ENCODE measurements around the gene BIN1. TPM values are rescaled to one million over a fixed set of nuclear protein-coding genes. Genes with fewer than 3 reads are reported as not detected.

BIN1 gene
- total and polyA plus RNA-seq, 2 donors (not counting 1 experiment from before 2014, with no cell fraction given), result 90.6 to 92.3 TPM

- ChIA-PET POLR2A (no interaction called here), CTCF (no interaction called here)
- Mint-ChIP-seq H3K4me1 (peaks cover 12% of the 10 kb centered on the region), H3K4me3 (no peak overlapping the region), H3K27me3 (no peaks in the 10 kb centered on the region), H3K9me3 (ENCODE audit: insufficient read depth) (no peaks in the 10 kb centered on the region), H3K27ac (no peak overlapping the region)
- H3K27ac ChIP-seq (ENCODE audit: low read length in 2 of 2), result no peak overlapping the region
- H4K20me1 ChIP-seq (ENCODE audit: control insufficient read depth, insufficient read depth, low read length, poor library complexity, severe bottlenecking), result no peaks in the 10 kb centered on the region
- intact Hi-C loops (cut with micrococcal nuclease), result no loop called here
- H3K4me2 ChIP-seq (replicated peaks; ENCODE audit: low read depth, low read length, poor library complexity, severe bottlenecking), result no peak overlapping the region
- TF ChIP-seq CTCF (IDR thresholded peaks at IDR 0.05) (no peak), EZH2 (IDR thresholded peaks at IDR 0.05; ENCODE audit: borderline replicate concordance, insufficient read depth, low read depth, low read length, poor library complexity, severe bottlenecking) (no peak)
- peaks cover 8 to 12% of the 10 kb centered on the region in 2 donors for H3K4me1 ChIP-seq (ENCODE audit: control insufficient read depth in 2 of 2, insufficient read depth in 2 of 2, low read length in 2 of 2)
- H3K36me3 ChIP-seq (replicated peaks in 1 of 2; ENCODE audit: control extremely low read depth in 1 of 2, control insufficient read depth in 1 of 2, extremely low read depth in 1 of 2, insufficient read depth in 2 of 2, low read length in 1 of 2), result no peaks in the 10 kb centered on the region
- no peaks in the 10 kb centered on the region for H3K79me2 ChIP-seq (ENCODE audit: control insufficient read depth, insufficient read depth, low read length)
- no peak for ATAC-seq (ENCODE audit: low read depth)
- H3K9ac ChIP-seq (ENCODE audit: low read length), result no peak overlapping the region
- 87% methylated on average over 5 of the region's 10 CpGs for WGBS (ENCODE audit: insufficient coverage)
- no peaks in the 10 kb centered on the region for H3K9me3 ChIP-seq (ENCODE audit: control extremely low read depth in 1 of 3, control insufficient read depth in 2 of 3, insufficient read depth in 1 of 3, low read length in 2 of 3)
- no peaks in the 10 kb centered on the region for H3K27me3 ChIP-seq (replicated peaks in 1 of 4; ENCODE audit: control extremely low read depth in 1 of 4, control insufficient read depth in 3 of 4, insufficient read depth in 4 of 4, low read length in 3 of 4)
- H2AFZ ChIP-seq (ENCODE audit: insufficient read depth, low read depth, low read length, poor library complexity, severe bottlenecking), result no peak overlapping the region
- no peak overlapping the region for H3K4me3 ChIP-seq (ENCODE audit: control extremely low read depth in 1 of 5, extremely low read depth in 1 of 5, insufficient read depth in 1 of 5, low read depth in 2 of 5, low read length in 4 of 5)
- DNase-seq, result no peak
These were observed 15.5 kb upstream of the BIN1 start for GRCh38 chr2:127122361-127123027.

DNA sequence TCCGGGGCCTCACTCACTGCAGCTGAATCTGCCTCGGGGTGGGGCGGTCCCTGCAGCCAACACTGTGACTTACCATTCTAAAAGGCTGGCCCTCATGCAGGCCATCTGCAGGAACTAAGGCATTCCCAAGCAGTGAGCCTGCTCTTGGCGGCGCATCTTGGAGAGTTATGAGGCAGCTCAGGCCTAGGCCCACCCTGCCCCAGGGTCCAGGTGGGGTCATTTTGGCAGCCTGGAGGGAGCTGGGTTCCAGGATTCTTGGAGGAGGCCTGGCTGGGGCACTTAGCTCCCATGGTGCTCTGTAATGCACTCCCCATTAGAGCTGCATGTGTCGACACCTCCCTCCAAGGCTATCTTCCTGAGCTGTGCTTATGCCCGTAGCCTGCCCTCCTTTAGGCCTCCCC, 14.8 kb upstream of the BIN1 start:
- POLR2A ChIA-PET, result no interaction called here
- CTCF ChIA-PET, result no interaction called here
- intact Hi-C loops (cut with micrococcal nuclease), result no loop called here

More for the DNA sequence above, 14.8 kb upstream of the BIN1 start:
- 98% methylated on average over 7 of the region's 7 CpGs for WGBS (ENCODE audit: insufficient coverage)
- no peak overlapping the region for H3K4me2 ChIP-seq (replicated peaks; ENCODE audit: low read depth, low read length, poor library complexity, severe bottlenecking)
- H3K79me2 ChIP-seq (ENCODE audit: control insufficient read depth, insufficient read depth, low read length), result no peaks in the 10 kb centered on the region
- Mint-ChIP-seq H3K27ac (no peak overlapping the region), H3K27me3 (no peaks in the 10 kb centered on the region), H3K4me3 (no peak overlapping the region), H3K9me3 (ENCODE audit: insufficient read depth) (no peaks in the 10 kb centered on the region), H3K4me1 (peaks cover 12% of the 10 kb centered on the region)
- no peaks in the 10 kb centered on the region for H3K36me3 ChIP-seq (replicated peaks in 1 of 2; ENCODE audit: control extremely low read depth in 1 of 2, control insufficient read depth in 1 of 2, extremely low read depth in 1 of 2, insufficient read depth in 2 of 2, low read length in 1 of 2)
- no peaks in the 10 kb centered on the region for H4K20me1 ChIP-seq (ENCODE audit: control insufficient read depth, insufficient read depth, low read length, poor library complexity, severe bottlenecking)
- no peaks in the 10 kb centered on the region for H3K9me3 ChIP-seq (ENCODE audit: control extremely low read depth in 1 of 3, control insufficient read depth in 2 of 3, insufficient read depth in 1 of 3, low read length in 2 of 3)
- H3K27ac ChIP-seq (ENCODE audit: low read length in 2 of 2), result no peak overlapping the region
- no peak for ATAC-seq (ENCODE audit: low read depth)
- no peak overlapping the region for H3K9ac ChIP-seq (ENCODE audit: low read length)
- TF ChIP-seq EZH2 (IDR thresholded peaks at IDR 0.05; ENCODE audit: borderline replicate concordance, insufficient read depth, low read depth, low read length, poor library complexity, severe bottlenecking) (no peak), CTCF (IDR thresholded peaks at IDR 0.05) (no peak)
- H3K4me3 ChIP-seq (ENCODE audit: control extremely low read depth in 1 of 5, extremely low read depth in 1 of 5, insufficient read depth in 1 of 5, low read depth in 2 of 5, low read length in 4 of 5), result no peak overlapping the region
- H3K4me1 ChIP-seq (ENCODE audit: control insufficient read depth in 2 of 2, insufficient read depth in 2 of 2, low read length in 2 of 2), result peaks cover 6 to 12% of the 10 kb centered on the region in 2 donors
- no peak for DNase-seq
- H3K27me3 ChIP-seq (replicated peaks in 1 of 4; ENCODE audit: control extremely low read depth in 1 of 4, control insufficient read depth in 3 of 4, insufficient read depth in 4 of 4, low read length in 3 of 4), result no peaks in the 10 kb centered on the region
- no peak overlapping the region for H2AFZ ChIP-seq (ENCODE audit: insufficient read depth, low read depth, low read length, poor library complexity, severe bottlenecking)
